HL-60/S4 (cell line): ENCODE data around the gene LTN1.
"Not testable (repeated sequence)": the region's sequence is repeated elsewhere in the genome, so short reads cannot be mapped to it uniquely, and the experiment has no call there.

Experiments
- in situ Hi-C: fragments of 300-500 bp; cut with MboI; formaldehyde crosslinking; loops from 2 replicates; pipeline ENCODE4 v1.14.3; 2022; ENCODE audit warnings: low sequenced_read_pairs

The LTN1 gene

DNA sequence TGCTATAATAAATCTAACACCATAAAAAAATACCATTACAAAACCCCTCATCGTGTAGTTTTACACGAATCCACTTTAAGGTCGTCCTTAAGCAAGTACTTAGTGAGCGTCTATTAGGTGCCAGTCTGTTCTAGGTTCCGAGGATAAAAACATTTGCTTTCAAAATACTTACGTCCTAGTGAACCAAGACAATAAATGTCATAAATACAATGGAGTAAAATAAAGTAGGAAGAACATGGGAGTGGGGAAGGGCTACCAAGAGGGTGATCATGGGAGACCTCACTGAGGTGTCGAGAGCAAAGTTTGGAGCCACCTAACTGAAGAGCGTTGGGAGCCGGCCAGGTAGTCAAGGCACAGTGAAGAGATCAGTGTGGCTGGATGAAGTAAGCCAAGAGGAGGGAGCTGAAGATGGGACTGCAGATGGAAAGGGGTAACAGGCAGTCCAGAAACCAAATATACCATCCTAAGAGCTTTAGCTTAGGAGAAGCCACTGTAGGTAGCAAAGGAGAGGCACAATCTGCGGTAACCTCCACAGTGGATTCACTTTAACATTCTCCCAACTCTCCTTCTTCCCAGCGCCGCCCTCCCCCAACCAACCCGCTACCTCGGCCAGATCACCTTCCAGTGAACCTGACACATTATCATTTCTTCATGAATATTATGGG, 684 bp downstream of the LTN1 start:
- in situ Hi-C loops: no loop called here

DNA sequence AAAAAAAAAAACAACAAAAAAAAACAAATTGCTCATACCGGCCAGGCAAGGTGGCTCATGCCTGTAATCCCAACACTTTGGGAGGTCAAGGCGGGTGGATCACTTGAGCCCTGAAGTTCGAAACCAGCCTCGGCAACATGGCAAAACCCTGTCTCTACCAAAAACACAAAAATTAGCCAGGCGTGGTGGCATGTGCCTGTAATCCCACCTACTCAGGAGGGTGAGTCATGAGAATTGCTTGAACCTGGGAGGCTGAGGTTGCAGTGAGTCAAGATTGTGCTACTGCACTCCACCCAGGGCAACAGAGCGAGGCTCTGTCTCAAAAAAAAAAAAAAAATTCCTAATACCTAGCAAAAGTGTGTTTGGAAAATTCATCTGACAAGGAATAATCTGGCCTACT, 4.5 kb downstream of the LTN1 start:
- in situ Hi-C loops: not testable (repeated sequence)

- in situ Hi-C loops: no loop called here
Observed at GRCh38 chr21:28986677-28987076, 6.0 kb downstream of the LTN1 start.

DNA sequence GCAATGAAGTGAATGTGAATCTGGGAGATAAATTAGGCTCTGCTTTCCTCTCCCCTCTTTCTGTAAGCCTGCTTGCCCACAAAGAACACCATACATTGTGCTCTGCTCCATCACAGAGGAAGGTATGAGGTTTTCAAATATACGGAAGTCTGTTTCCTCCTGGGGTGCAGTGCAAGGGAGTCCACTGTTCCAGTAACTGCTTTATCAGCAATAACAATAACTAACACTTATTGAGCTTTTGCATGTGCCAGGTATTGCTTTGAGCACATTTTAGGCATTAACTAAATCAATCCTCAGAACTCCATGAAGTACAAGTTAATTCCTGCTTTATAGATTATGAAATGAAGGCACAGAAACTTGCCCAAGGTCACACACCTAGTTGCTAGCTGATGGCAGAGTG, 10.0 kb downstream of the LTN1 start:
- in situ Hi-C loops: no loop called here

DNA sequence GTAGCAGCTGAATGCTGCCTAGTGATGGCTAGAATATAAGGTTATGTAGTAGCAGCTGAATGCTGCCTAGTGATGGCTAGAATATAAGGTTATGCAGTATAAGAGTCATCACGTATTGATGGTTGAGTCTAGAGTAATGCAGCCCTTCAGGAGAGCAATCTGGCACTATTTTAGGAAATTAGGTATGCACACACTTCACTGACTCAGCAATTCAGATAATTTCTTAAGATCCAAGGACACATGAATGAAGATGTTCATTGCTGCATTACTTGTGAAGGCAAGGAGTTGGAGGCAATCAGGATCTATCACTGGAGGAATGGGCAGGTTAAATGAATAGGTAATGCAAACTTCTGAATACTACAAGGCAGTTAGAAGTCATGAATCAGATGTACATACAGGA, 13.6 kb downstream of the LTN1 start:
- in situ Hi-C loops: no loop called here

- in situ Hi-C loops: no loop called here
Observed at GRCh38 chr21:28975397-28975796, 17.3 kb downstream of the LTN1 start.

DNA sequence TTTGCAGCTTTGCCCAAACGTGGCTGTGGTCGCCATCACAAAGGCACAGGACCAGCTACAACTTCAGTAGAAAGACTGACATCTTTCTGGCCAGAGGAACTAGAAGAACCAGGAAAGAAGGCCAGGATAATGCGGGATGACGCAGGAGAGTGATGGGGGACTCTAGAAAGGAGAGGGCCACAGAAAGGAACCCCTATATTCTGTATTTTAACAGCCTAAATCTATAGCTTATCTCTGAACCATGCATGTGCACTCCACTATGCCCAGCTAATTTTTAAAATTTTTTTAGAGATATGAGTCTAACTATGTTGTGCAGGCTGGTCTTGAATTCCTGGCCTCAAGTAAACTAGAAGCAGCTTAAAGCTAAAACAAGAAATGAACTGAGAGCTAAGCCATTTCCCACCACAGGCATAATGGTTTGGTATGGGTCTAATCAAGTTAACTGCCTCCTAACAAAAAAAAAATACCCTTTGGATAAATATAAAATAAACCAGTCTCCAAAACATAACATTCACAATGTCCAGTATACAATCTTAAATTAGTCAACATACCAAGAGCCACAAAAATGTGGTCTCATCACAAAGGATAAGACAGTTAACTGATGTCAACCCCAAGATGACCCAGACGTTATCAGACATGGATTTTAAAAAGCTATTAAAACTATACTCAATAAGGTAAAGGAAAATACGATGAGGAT, 18.0 kb downstream of the LTN1 start:
- in situ Hi-C loops: no loop called here

DNA sequence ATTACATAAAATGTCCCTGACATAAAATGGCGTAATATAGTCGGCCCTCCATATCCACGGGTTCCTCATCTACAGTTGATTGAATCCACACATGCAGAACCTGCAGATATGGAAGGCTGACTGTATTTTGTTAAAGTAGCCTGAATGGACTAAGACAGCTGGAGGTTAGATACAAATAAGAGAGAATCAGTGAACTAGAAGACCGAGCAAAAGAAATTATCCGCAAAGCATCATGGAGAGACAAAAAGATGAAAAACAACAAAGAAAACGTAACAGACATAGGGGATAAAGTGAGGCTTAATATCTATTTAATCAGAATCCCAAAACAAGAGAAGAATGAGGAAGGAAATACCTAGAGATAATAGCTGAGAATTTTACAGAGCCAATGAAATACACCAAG, 20.3 kb downstream of the LTN1 start:
- in situ Hi-C loops: no loop called here

- in situ Hi-C loops: no loop called here
Observed at GRCh38 chr21:28971171-28971570, 21.5 kb downstream of the LTN1 start.

- in situ Hi-C loops: no loop called here
Observed at GRCh38 chr21:28963831-28964230, 28.8 kb downstream of the LTN1 start.

DNA sequence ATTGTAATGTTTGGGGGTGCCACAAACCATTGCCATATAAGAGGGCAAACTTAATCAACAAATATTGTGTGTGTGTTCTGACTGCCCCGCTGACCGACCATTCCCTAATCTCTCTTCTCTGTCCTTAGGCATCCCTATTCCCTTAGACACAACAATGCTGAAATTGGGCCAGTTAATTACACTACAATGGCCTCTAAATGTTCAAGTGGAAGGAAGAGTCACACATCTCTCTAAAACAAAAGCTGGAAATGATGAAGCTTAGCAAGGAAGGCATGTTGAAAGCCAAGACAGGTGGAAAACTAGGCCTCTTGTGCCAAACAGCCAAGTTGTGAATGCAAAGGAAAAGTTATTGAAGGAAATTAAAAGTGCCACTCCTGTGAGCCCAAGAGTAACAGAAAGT, 30.2 kb downstream of the LTN1 start:
- in situ Hi-C loops: no loop called here

- in situ Hi-C loops: no loop called here
Observed at GRCh38 chr21:28961927-28962326, 30.8 kb downstream of the LTN1 start.

- in situ Hi-C loops: no loop called here
Observed at GRCh38 chr21:28960245-28960644, 32.4 kb downstream of the LTN1 start.

DNA sequence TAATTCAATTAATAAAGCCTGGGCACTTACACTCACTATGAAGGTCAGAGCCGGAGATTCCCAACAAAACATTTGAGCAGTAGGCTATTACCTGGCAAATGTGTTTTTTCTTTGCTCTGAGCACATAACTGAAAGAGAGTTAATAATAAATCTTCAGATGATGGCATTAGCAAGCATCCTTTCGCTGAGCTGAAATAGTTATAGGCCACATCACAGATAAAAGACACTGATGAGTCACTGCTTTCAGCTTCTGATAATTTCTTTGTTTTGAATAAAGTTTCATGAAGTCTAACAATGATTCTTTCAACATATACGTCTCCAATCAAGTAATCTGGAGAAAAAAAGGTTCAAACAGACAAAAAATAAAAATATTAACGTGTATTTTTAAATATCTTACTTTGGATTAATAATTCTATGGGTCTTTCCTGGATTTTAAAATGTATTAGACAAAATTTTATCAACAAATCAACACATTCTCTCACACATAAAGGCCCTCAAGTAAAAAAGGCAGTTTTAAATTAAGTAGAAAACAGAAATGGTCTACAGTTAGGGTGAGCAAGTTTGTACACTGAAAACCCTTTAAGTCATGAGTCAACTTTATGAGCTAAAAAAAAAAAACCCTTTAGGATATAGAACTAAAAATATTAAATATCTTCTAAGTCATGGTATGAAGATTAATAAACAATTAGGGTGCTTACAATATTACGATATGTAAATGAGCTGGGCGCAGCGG, 33.1 kb downstream of the LTN1 start:
- in situ Hi-C loops: no loop called here

DNA sequence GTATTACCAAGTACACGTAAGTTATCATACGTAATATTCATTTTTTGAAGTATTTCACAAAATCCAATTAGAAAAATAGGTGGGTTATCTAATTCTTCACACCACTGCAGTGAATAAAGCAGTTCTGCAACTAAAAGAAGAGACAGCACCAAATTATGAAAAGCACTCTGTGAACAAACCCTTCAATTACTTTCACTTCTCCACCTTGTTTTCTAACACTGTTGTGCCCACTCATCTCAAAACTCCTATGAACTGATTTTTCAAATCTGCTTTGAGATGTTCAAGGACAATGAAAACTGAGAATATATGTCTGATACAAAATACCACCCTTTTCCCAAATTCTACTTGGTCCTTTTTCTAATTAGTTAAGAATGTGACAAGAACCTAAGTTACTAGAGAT, 39.4 kb downstream of the LTN1 start:
- in situ Hi-C loops: no loop called here

DNA sequence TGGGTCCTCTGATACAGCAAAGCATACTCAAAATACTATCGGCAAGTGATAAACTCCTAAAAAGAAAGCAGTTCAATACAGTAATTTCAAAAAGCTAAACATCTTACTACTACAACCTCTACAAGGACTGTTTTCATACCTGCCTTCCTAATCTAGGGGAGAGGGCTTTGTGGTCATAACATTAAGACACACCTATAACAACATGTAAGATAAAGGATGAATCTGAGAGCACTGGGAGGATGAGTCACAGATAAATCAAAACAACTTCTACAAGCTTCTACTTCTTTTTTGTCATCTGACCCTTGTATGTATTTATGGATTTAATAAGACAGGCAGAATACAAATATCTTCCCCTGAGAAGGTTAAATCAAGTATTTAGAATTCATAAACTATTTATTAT, 40.0 kb downstream of the LTN1 start:
- in situ Hi-C loops: no loop called here

DNA sequence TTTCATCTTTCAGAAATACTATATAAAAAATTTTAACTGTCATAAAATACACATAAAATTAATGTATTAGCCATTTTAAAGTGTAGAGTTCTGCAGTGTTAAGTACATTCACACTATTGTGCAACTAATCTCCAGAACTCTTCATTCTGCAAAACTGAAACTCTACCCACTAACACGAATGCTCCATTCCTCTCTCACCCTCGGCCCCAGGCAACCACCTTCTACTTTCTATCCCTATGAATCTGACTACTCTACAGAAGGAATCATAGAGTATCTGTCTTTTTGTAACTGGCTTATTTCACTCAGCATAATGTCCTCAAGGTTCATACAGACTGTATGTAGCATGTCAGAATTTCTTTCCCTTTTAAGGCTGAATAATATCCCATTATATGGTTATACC, 43.4 kb downstream of the LTN1 start:
- in situ Hi-C loops: loop anchor here (25.0 kb wide), 1 partner anchor 437 kb away; no protein-coding TSS in a partner anchor

DNA sequence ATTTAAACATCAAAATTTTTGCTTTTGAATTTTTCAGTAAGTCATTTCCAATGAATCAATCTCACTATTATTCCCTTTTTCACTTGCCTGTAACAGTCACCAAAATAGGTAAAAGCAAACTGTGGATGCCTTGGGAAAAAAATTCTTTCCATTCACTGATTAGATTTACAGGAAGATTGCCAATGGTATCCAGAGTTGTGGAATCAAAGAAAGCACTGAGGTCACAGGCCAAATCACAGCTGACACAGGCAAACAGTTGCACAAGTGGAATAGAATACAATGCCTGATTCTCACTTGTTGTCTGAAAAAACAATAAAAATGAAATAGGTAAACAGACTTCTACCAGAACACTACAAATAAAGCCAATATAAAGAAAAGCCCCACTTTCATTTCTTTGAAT, 48.4 kb downstream of the LTN1 start:
- in situ Hi-C loops: loop anchor here (25.0 kb wide), 1 partner anchor 432 kb away; no protein-coding TSS in a partner anchor

DNA sequence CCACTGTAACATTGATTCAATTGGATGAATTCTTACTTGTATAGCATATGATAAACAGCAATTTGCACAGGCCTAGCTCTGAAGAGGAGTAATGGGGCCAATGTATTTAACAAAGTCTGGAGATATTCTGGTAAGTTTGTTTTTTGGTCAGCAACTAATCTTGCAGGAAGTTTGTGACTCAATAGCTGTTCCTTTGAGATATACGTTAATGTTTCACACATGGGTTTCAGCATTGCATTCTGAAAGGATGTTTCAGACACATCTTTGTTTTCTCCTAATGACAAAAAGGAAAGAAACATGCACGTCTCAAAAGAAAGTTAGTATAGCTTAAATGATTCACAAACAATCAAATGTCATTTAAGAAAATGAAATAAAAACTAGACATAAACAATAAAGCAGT, 49.0 kb downstream of the LTN1 start:
- in situ Hi-C loops: loop anchor here (25.0 kb wide), 1 partner anchor 431 kb away; no protein-coding TSS in a partner anchor

DNA sequence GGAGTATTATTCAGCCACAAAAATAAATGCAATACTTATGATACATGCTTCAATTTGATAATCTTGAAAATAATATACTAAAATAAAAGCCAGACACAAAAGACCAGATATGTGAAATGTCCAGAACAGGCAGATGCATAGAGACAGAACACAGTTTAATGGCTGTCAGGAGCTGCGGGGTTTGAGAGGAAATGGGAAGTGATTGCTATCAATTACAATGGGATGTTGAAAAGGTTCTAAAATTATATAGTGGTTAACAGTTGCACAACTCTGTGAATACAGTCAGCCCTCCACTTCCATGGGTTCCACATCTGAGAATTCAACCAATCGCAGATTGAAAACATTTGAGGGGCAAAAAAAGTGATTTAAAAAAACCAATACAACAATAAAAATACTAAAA, 54.0 kb downstream of the LTN1 start:
- in situ Hi-C loops: loop anchor here (25.0 kb wide), 1 partner anchor 426 kb away; no protein-coding TSS in a partner anchor

DNA sequence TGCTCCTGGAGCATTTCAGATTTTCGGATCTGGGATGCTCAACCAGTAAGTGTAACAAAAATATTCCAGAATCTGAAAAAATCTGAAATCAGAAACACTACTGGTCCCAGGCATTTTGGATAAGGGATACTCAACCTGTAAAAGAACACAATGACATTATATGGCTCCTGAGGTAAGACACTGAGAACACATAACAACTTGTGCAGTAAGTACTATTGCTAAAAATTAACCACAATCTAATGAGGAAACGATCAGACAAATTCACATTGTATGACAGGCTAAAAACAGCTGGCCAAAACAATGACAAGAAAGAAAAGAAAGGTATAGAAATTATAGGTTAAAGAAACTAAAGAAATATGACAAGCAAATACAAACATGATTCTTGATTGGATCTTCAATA, 54.9 kb downstream of the LTN1 start:
- in situ Hi-C loops: loop anchor here (25.0 kb wide), 1 partner anchor 425 kb away; no protein-coding TSS in a partner anchor

DNA sequence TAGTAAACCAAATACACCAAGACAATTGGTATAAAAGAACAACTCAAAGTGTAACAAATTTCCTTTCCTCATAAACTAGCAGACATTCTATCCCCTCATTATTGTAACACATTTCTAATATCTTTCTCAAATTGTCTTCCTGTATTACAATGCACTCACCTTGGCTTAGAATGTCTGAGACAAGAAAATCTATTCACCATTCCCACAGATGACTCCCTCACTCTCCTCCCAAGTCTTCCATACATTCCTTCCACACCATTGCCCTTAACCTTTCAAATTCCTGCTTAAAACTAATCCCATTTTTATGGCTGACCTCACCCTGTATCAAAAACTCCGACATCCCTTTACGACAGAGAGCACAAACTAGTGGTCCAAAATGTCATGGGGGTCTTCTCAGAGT, 56.0 kb downstream of the LTN1 start:
- in situ Hi-C loops: loop anchor here (25.0 kb wide), 1 partner anchor 424 kb away; no protein-coding TSS in a partner anchor
